ENCODE results near the gene EDN3. TPM values are rescaled to one million over a fixed set of nuclear protein-coding genes. Genes with fewer than 3 reads are reported as not detected.

EDN3 gene
- 2.3 TPM for total RNA-seq

GRCh38 chr20:59300333-59301081 lies at the start of gene EDN3:
TSS of gene EDN3 (plus strand) at chr20:59300611. CDS start at chr20:59300813, 202 bp downstream.

Other genes starting within 250 kb of the EDN3 start
- gene ZNF831, start 136.8 kb upstream of the EDN3 start, total RNA-seq, result 0.23 TPM

Measured in diencephalon (tissue), 1 donor.